ENCODE data around the gene FXR2.

The FXR2 gene

GRCh38 chr17:7577327-7578199, 37.1 kb downstream of the FXR2 start:
- H3K36me3 ChIP-seq (ENCODE audit: insufficient read depth, low read length): peaks cover 73% of the 10 kb centered on the region
- peaks cover 48% of the 10 kb centered on the region for H3F3A ChIP-seq (ENCODE audit: insufficient read depth, low read length)
- no peak overlapping the region for H3K9ac ChIP-seq (ENCODE audit: low read length)
- peaks cover 28% of the 10 kb centered on the region for H3K79me2 ChIP-seq (ENCODE audit: insufficient read depth, low read length)
- H3K27me3 ChIP-seq (ENCODE audit: insufficient read depth, low read length): no peaks in the 10 kb centered on the region
- no peaks in the 10 kb centered on the region for H3K9me3 ChIP-seq (ENCODE audit: low read length)
- H3K27ac ChIP-seq (ENCODE audit: low read depth, low read length, poor library complexity, severe bottlenecking): no peak overlapping the region
- no peak for TF ChIP-seq EZH2 (IDR thresholded peaks at IDR 0.05; ENCODE audit: borderline replicate concordance, low read length)
- TF ChIP-seq CTCF (IDR thresholded peaks at IDR 0.05; ENCODE audit: low read length): no peak
- peaks cover 50% of the 10 kb centered on the region for H3K4me1 ChIP-seq (ENCODE audit: insufficient read depth, low read length, severe bottlenecking)
- peaks cover 5% of the 10 kb centered on the region; the same call in 1 of the 2 replicates for H4K20me1 ChIP-seq (ENCODE audit: insufficient read depth, low read length)
- no peak overlapping the region for H3K4me3 ChIP-seq (ENCODE audit: low read depth, low read length, poor library complexity, severe bottlenecking)
- H2AFZ ChIP-seq (ENCODE audit: low read length): no peak overlapping the region
- no peaks in the 10 kb centered on the region for H3K9me2 ChIP-seq (ENCODE audit: low read depth, low read length)
- H3K4me2 ChIP-seq (ENCODE audit: low read length): no peak overlapping the region

GRCh38 chr17:7576432-7576937, 38.2 kb downstream of the FXR2 start:
- H3K36me3 ChIP-seq (ENCODE audit: insufficient read depth, low read length): peaks cover 76% of the 10 kb centered on the region
- H3K4me2 ChIP-seq (ENCODE audit: low read length): no peak overlapping the region
- TF ChIP-seq EZH2 (IDR thresholded peaks at IDR 0.05; ENCODE audit: borderline replicate concordance, low read length) (no peak), CTCF (IDR thresholded peaks at IDR 0.05; ENCODE audit: low read length) (no peak)

GRCh38 chr17:7575959-7576358, 38.7 kb downstream of the FXR2 start:
- H3K9me3 ChIP-seq (ENCODE audit: low read length): no peaks in the 10 kb centered on the region
- H3K27me3 ChIP-seq (ENCODE audit: insufficient read depth, low read length): no peaks in the 10 kb centered on the region
- no peak overlapping the region for H3K4me2 ChIP-seq (ENCODE audit: low read length)
- H2AFZ ChIP-seq (ENCODE audit: low read length): no peak overlapping the region
- peaks cover 45% of the 10 kb centered on the region for H3F3A ChIP-seq (ENCODE audit: insufficient read depth, low read length)
- H3K4me3 ChIP-seq (ENCODE audit: low read depth, low read length, poor library complexity, severe bottlenecking): no peak overlapping the region
- no peak overlapping the region for H3K27ac ChIP-seq (ENCODE audit: low read depth, low read length, poor library complexity, severe bottlenecking)
- peaks cover 5% of the 10 kb centered on the region; the same call in 1 of the 2 replicates for H4K20me1 ChIP-seq (ENCODE audit: insufficient read depth, low read length)
- TF ChIP-seq CTCF (IDR thresholded peaks at IDR 0.05; ENCODE audit: low read length) (no peak), EZH2 (IDR thresholded peaks at IDR 0.05; ENCODE audit: borderline replicate concordance, low read length) (no peak)
- H3K36me3 ChIP-seq (ENCODE audit: insufficient read depth, low read length): peaks cover 81% of the 10 kb centered on the region
- peaks cover 41% of the 10 kb centered on the region for H3K4me1 ChIP-seq (ENCODE audit: insufficient read depth, low read length, severe bottlenecking)
- H3K9ac ChIP-seq (ENCODE audit: low read length): no peak overlapping the region; the same call in 1 of the 2 replicates
- no peaks in the 10 kb centered on the region for H3K9me2 ChIP-seq (ENCODE audit: low read depth, low read length)
- H3K79me2 ChIP-seq (ENCODE audit: insufficient read depth, low read length): peaks cover 28% of the 10 kb centered on the region

More at GRCh38 chr17:7576432-7576937, 38.2 kb downstream of the FXR2 start:
- H3K27me3 ChIP-seq (ENCODE audit: insufficient read depth, low read length): no peaks in the 10 kb centered on the region
- H3K9me2 ChIP-seq (ENCODE audit: low read depth, low read length): no peaks in the 10 kb centered on the region
- H2AFZ ChIP-seq (ENCODE audit: low read length): no peak overlapping the region
- peaks cover 28% of the 10 kb centered on the region for H3K79me2 ChIP-seq (ENCODE audit: insufficient read depth, low read length)
- no peak overlapping the region for H3K4me3 ChIP-seq (ENCODE audit: low read depth, low read length, poor library complexity, severe bottlenecking)
- H3K27ac ChIP-seq (ENCODE audit: low read depth, low read length, poor library complexity, severe bottlenecking): no peak overlapping the region
- no peaks in the 10 kb centered on the region for H3K9me3 ChIP-seq (ENCODE audit: low read length)
- H3K9ac ChIP-seq (ENCODE audit: low read length): no peak overlapping the region
- peaks cover 40% of the 10 kb centered on the region for H3K4me1 ChIP-seq (ENCODE audit: insufficient read depth, low read length, severe bottlenecking)
- H3F3A ChIP-seq (ENCODE audit: insufficient read depth, low read length): peaks cover 48% of the 10 kb centered on the region
- H4K20me1 ChIP-seq (ENCODE audit: insufficient read depth, low read length): peaks cover 5% of the 10 kb centered on the region; the same call in 1 of the 2 replicates
